ENCODE measurements around the gene EIF3B.

EIF3B gene

GRCh38 chr7:2381227-2381626 is 26.6 kb downstream of the EIF3B start:
- TF ChIP-seq REST (IDR thresholded peaks at IDR 0.05; ENCODE audit: insufficient read depth in 1 of 2, low read depth in 2 of 2, low read length in 2 of 2): no peak
- no peak for TF ChIP-seq TAF1 (IDR thresholded peaks at IDR 0.05; ENCODE audit: borderline replicate concordance, insufficient read depth, low read length)
- TF ChIP-seq SIN3A (IDR thresholded peaks at IDR 0.05; ENCODE audit: borderline replicate concordance, insufficient read depth, low read length): no peak
- TF ChIP-seq POLR2AphosphoS5 (IDR thresholded peaks at IDR 0.05; ENCODE audit: low read depth, low read length): no peak
- no peak for TF ChIP-seq FOXP2 (optimal IDR thresholded peaks at IDR 0.05; ENCODE audit: borderline replicate concordance, extremely low read depth, extremely low read length, insufficient read depth)

- no peak for TF ChIP-seq REST (IDR thresholded peaks at IDR 0.05; ENCODE audit: insufficient read depth in 1 of 2, low read depth in 2 of 2, low read length in 2 of 2)
- no peak for TF ChIP-seq SIN3A (IDR thresholded peaks at IDR 0.05; ENCODE audit: borderline replicate concordance, insufficient read depth, low read length)
- TF ChIP-seq FOXP2 (optimal IDR thresholded peaks at IDR 0.05; ENCODE audit: borderline replicate concordance, extremely low read depth, extremely low read length, insufficient read depth): no peak
- TF ChIP-seq POLR2AphosphoS5 (IDR thresholded peaks at IDR 0.05; ENCODE audit: low read depth, low read length): no peak
- TF ChIP-seq TAF1 (IDR thresholded peaks at IDR 0.05; ENCODE audit: borderline replicate concordance, insufficient read depth, low read length): no peak
These were observed 27.4 kb downstream of the EIF3B start for GRCh38 chr7:2381881-2382509.

GRCh38 chr7:2383543-2384274 is 29.1 kb downstream of the EIF3B start:
- no peak for TF ChIP-seq REST (IDR thresholded peaks at IDR 0.05; ENCODE audit: insufficient read depth in 1 of 2, low read depth in 2 of 2, low read length in 2 of 2)
- no peak for TF ChIP-seq TAF1 (IDR thresholded peaks at IDR 0.05; ENCODE audit: borderline replicate concordance, insufficient read depth, low read length)
- no peak for TF ChIP-seq POLR2AphosphoS5 (IDR thresholded peaks at IDR 0.05; ENCODE audit: low read depth, low read length)
- TF ChIP-seq SIN3A (IDR thresholded peaks at IDR 0.05; ENCODE audit: borderline replicate concordance, insufficient read depth, low read length): no peak
- TF ChIP-seq FOXP2 (optimal IDR thresholded peaks at IDR 0.05; ENCODE audit: borderline replicate concordance, extremely low read depth, extremely low read length, insufficient read depth): no peak

- no peak for TF ChIP-seq FOXP2 (optimal IDR thresholded peaks at IDR 0.05; ENCODE audit: borderline replicate concordance, extremely low read depth, extremely low read length, insufficient read depth)
- no peak for TF ChIP-seq REST (IDR thresholded peaks at IDR 0.05; ENCODE audit: insufficient read depth in 1 of 2, low read depth in 2 of 2, low read length in 2 of 2)
- no peak for TF ChIP-seq TAF1 (IDR thresholded peaks at IDR 0.05; ENCODE audit: borderline replicate concordance, insufficient read depth, low read length)
- TF ChIP-seq SIN3A (IDR thresholded peaks at IDR 0.05; ENCODE audit: borderline replicate concordance, insufficient read depth, low read length): no peak
- no peak for TF ChIP-seq POLR2AphosphoS5 (IDR thresholded peaks at IDR 0.05; ENCODE audit: low read depth, low read length)
These were observed 30.0 kb downstream of the EIF3B start for GRCh38 chr7:2384354-2385243.

Measured in PFSK-1 (cell line).